ENCODE results near the gene RYR1. TPM values are rescaled to one million over a fixed set of nuclear protein-coding genes. Genes with fewer than 3 reads are reported as not detected.
A peak's percentile ranks its signal among the peaks of the same experiment; 100 is the strongest.

The RYR1 gene
- total and polyA plus RNA-seq, 2 of the 13 experiments (the other 11 are each of a cell fraction or from before 2014, with no cell fraction given), result 0.03 TPM; not detected in 1

- 6% methylated on average over 12 of the region's 28 CpGs for WGBS (ENCODE audit: low lambda C conversion rate)
- H3K27me3 ChIP-seq (ENCODE audit: control insufficient read depth in 1 of 2, insufficient read depth in 2 of 2, low read length in 2 of 2), result peaks cover 2 to 28% of the 10 kb centered on the region in 2 experiments; a peak in 3 of 5 replicates
- FAIRE-seq, result no peak
- intact Hi-C loops (cut with micrococcal nuclease; ENCODE audit: unreplicated experiment), result no loop called here
- ChIA-PET POLR2A (interaction anchor here (1.1 to 4.0 kb wide), 2 partner anchors 13 to 15 kb away, joined by 5 to 28 read pairs; partner anchors contain the start of genes FAM98C and PSMD8), CTCF (ENCODE audit: low intra/inter-chr PET ratio, low total read pairs) (no interaction called here)
- TF ChIP-seq RAD51 (IDR thresholded peaks at IDR 0.05; ENCODE audit: borderline replicate concordance) (peak; percentile 63; the same call in 1 of the 2 replicates), USF2 (IDR thresholded peaks at IDR 0.05; ENCODE audit: low read depth, low read length) (0 out of 2 replicates have a peak, but pooled peaks have one; percentile 18), USF2 (CRISPR knock-in tag; IDR thresholded peaks at IDR 0.05; ENCODE audit: borderline replicate concordance) (peak; percentile 66; the same call in 1 of the 2 replicates), TBX2 (CRISPR knock-in tag; IDR thresholded peaks at IDR 0.05; ENCODE audit: borderline replicate concordance) (no peak), ZBTB7B (CRISPR knock-in tag; IDR thresholded peaks at IDR 0.05) (no peak), BHLHE40 (IDR thresholded peaks at IDR 0.05; ENCODE audit: low read length) (peak; percentile 44; the same call in 1 of the 2 replicates)
- DNase-seq (ENCODE audit: low spot score), result no peak
- H3K36me3 ChIP-seq (replicated peaks in 1 of 2; ENCODE audit: control insufficient read depth in 1 of 2, insufficient read depth in 2 of 2, low read length in 2 of 2), result no peaks in the 10 kb centered on the region
- peak overlapping the region in 2 of 3 experiments; percentile 46 to 71; a peak in 4 of 6 replicates for H3K4me3 ChIP-seq (replicated peaks in 1 of 3; ENCODE audit: insufficient read depth in 1 of 3, low read depth in 2 of 3, low read length in 3 of 3)
- no peak overlapping the region for H3K27ac ChIP-seq (ENCODE audit: extremely low read length, insufficient read depth, low read length)
- ATAC-seq, result no peak
- H3K4me1 ChIP-seq (ENCODE audit: insufficient read depth, low read length), result peaks cover 42% of the 10 kb centered on the region
- BruUV-seq (replicated peaks), result no TSS peak
- H3K79me2 ChIP-seq (ENCODE audit: insufficient read depth, low read length), result no peaks in the 10 kb centered on the region
- no peaks in the 10 kb centered on the region for H3K9me3 ChIP-seq (ENCODE audit: low read length)
- no peak overlapping the region for H2AFZ ChIP-seq (ENCODE audit: low read length)
- H3K9ac ChIP-seq (ENCODE audit: insufficient read depth, low read depth, low read length), result no peak overlapping the region
- in situ Hi-C loops (cut with HindIII; ENCODE audit: extremely low pct_ligation_motif_present, low pct_unique_long_range_greater_than_20kb), result no loop called here
- H3K4me2 ChIP-seq (ENCODE audit: low read depth, low read length), result peak overlapping the region; percentile 89
- no peaks in the 10 kb centered on the region; the same call in 1 of the 2 replicates for H4K20me1 ChIP-seq (ENCODE audit: insufficient read depth, low read length)
Observed at GRCh38 chr19:38389101-38389925, 44.2 kb upstream of the RYR1 start.
